ENCODE data around the gene ZPBP2.
A peak's percentile ranks its signal among the peaks of the same experiment; 100 is the strongest.

The ZPBP2 gene

GRCh38 chr17:39919087-39919683 is 51.2 kb downstream of the ZPBP2 start:
- no peak overlapping the region for H3K4me3 ChIP-seq (ENCODE audit: low read depth, low read length, poor library complexity, severe bottlenecking)
- no peak overlapping the region for H3K9ac ChIP-seq (ENCODE audit: low read length)
- H3K36me3 ChIP-seq (ENCODE audit: insufficient read depth, low read length) = peaks cover 69% of the 10 kb centered on the region
- no peaks in the 10 kb centered on the region for H3K79me2 ChIP-seq (ENCODE audit: insufficient read depth, low read length)
- H3K9me3 ChIP-seq (ENCODE audit: low read length) = no peaks in the 10 kb centered on the region
- H3F3A ChIP-seq (ENCODE audit: insufficient read depth, low read length) = no peaks in the 10 kb centered on the region
- H3K4me1 ChIP-seq (ENCODE audit: insufficient read depth, low read length, severe bottlenecking) = peaks cover 21% of the 10 kb centered on the region
- H3K9me2 ChIP-seq (ENCODE audit: low read depth, low read length) = no peaks in the 10 kb centered on the region
- no peak overlapping the region for H3K27ac ChIP-seq (ENCODE audit: low read depth, low read length, poor library complexity, severe bottlenecking)
- H4K20me1 ChIP-seq (ENCODE audit: insufficient read depth, low read length) = no peaks in the 10 kb centered on the region
- H2AFZ ChIP-seq (ENCODE audit: low read length) = no peak overlapping the region
- H3K27me3 ChIP-seq (ENCODE audit: insufficient read depth, low read length) = no peaks in the 10 kb centered on the region
- no peak for TF ChIP-seq EZH2 (IDR thresholded peaks at IDR 0.05; ENCODE audit: borderline replicate concordance, low read length)
- no peak overlapping the region for H3K4me2 ChIP-seq (ENCODE audit: low read length)

GRCh38 chr17:39920218-39921210 is 52.5 kb downstream of the ZPBP2 start:
- no peaks in the 10 kb centered on the region for H3K9me3 ChIP-seq (ENCODE audit: low read length)
- peak overlapping the region; percentile 57 for H3K27ac ChIP-seq (ENCODE audit: low read depth, low read length, poor library complexity, severe bottlenecking)
- H3F3A ChIP-seq (ENCODE audit: insufficient read depth, low read length) = no peaks in the 10 kb centered on the region
- H3K4me1 ChIP-seq (ENCODE audit: insufficient read depth, low read length, severe bottlenecking) = peaks cover 34% of the 10 kb centered on the region
- H3K9ac ChIP-seq (ENCODE audit: low read length) = peak overlapping the region; percentile 17; the same call in 1 of the 2 replicates
- H3K4me2 ChIP-seq (ENCODE audit: low read length) = no peak overlapping the region
- H3K79me2 ChIP-seq (ENCODE audit: insufficient read depth, low read length) = peaks cover 10% of the 10 kb centered on the region
- no peak overlapping the region for H2AFZ ChIP-seq (ENCODE audit: low read length)
- H3K9me2 ChIP-seq (ENCODE audit: low read depth, low read length) = no peaks in the 10 kb centered on the region
- H3K27me3 ChIP-seq (ENCODE audit: insufficient read depth, low read length) = no peaks in the 10 kb centered on the region
- TF ChIP-seq CTCF (IDR thresholded peaks at IDR 0.05; ENCODE audit: low read length) (no peak), EZH2 (IDR thresholded peaks at IDR 0.05; ENCODE audit: borderline replicate concordance, low read length) (no peak)
- H3K36me3 ChIP-seq (ENCODE audit: insufficient read depth, low read length) = peaks cover 68% of the 10 kb centered on the region
- no peak overlapping the region for H3K4me3 ChIP-seq (ENCODE audit: low read depth, low read length, poor library complexity, severe bottlenecking)
- no peaks in the 10 kb centered on the region for H4K20me1 ChIP-seq (ENCODE audit: insufficient read depth, low read length)

GRCh38 chr17:39921323-39921722 is 53.3 kb downstream of the ZPBP2 start:
- Histone ChIP-seq H3K79me2 (ENCODE audit: insufficient read depth, low read length) (peaks cover 19% of the 10 kb centered on the region), H4K20me1 (ENCODE audit: insufficient read depth, low read length) (no peaks in the 10 kb centered on the region), H2AFZ (ENCODE audit: low read length) (no peak overlapping the region), H3K4me3 (ENCODE audit: low read depth, low read length, poor library complexity, severe bottlenecking) (no peak overlapping the region), H3F3A (ENCODE audit: insufficient read depth, low read length) (no peaks in the 10 kb centered on the region), H3K4me1 (ENCODE audit: insufficient read depth, low read length, severe bottlenecking) (peaks cover 42% of the 10 kb centered on the region), H3K9ac (ENCODE audit: low read length) (peak overlapping the region; percentile 17; the same call in 1 of the 2 replicates), H3K9me2 (ENCODE audit: low read depth, low read length) (no peaks in the 10 kb centered on the region), H3K36me3 (ENCODE audit: insufficient read depth, low read length) (peaks cover 65% of the 10 kb centered on the region), H3K4me2 (ENCODE audit: low read length) (no peak overlapping the region), H3K27ac (ENCODE audit: low read depth, low read length, poor library complexity, severe bottlenecking) (peak overlapping the region; percentile 57), H3K9me3 (ENCODE audit: low read length) (no peaks in the 10 kb centered on the region), H3K27me3 (ENCODE audit: insufficient read depth, low read length) (no peaks in the 10 kb centered on the region)
- TF ChIP-seq EZH2 (IDR thresholded peaks at IDR 0.05; ENCODE audit: borderline replicate concordance, low read length) (no peak), CTCF (IDR thresholded peaks at IDR 0.05; ENCODE audit: low read length) (no peak)

Data from OCI-LY1 (cell line).